ENCODE measurements around the gene SLC6A6.

Gene SLC6A6

DNA sequence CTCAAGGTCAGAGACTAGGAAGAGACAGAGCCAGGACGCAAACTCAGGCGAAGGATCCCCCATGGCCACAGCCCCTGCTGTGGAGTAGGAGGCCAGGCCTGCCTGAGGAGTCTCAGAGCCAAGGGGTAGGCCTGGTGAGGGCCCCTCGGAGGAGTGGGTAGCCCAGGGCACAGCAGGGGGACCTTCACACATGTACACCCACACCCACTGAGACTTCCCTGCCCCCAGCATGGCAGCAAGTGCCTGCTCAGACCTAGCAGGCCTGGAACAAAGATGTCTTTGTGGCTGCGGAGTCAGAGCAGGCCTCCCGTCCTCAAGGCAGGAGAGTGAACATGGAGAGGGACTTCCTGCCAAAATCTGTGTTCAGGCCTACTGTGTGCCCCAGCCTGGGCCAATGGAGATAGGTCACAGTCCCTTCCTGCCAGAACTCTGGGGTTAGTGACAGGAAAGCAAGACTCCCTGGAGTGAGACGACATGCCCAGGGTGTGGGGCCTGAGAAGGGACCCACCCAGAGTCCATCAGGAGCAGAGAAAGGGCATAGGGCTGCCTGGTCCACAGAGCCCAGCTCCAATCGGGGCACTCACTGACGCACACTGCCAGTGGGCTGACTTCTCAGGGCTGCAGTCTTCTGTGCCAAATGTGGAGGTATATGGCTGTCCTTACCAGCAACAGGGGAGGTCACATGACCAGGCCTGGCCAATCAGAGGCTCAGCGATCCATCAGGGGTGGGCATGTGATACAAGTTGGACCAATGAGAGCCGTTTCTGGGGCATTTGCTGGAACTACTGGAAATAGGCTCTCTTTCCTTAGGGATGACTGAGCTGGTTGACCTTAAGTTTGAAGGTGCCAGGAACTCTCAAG, 135.4 kb downstream of the SLC6A6 start:
- H2AFZ ChIP-seq (ENCODE audit: low read depth, low read length) = no peak overlapping the region
- no peak overlapping the region for H3K9ac ChIP-seq (ENCODE audit: low read depth, low read length)
- no peak overlapping the region for H3K4me3 ChIP-seq (ENCODE audit: low read depth in 1 of 2, low read length in 2 of 2)
- no peaks in the 10 kb centered on the region for H3K4me1 ChIP-seq (ENCODE audit: insufficient read depth, low read length)
- peak; percentile 13 for DNase-seq
- ATAC-seq (ENCODE audit: insufficient read depth, low read depth) = no peak
- H3K27ac ChIP-seq (ENCODE audit: low read length) = no peak overlapping the region
- no peaks in the 10 kb centered on the region for H3K79me2 ChIP-seq (ENCODE audit: insufficient read depth, low read length)
- H3K9me3 ChIP-seq (ENCODE audit: insufficient read depth, low read length, severe bottlenecking) = no peaks in the 10 kb centered on the region
- H3K27me3 ChIP-seq (ENCODE audit: insufficient read depth, low read length, poor library complexity) = no peaks in the 10 kb centered on the region
- peaks cover 3% of the 10 kb centered on the region; the same call in 1 of the 2 replicates for H4K20me1 ChIP-seq (ENCODE audit: insufficient read depth, low read length)
- TF ChIP-seq CTCF (IDR thresholded peaks at IDR 0.05; ENCODE audit: borderline replicate concordance, extremely low read depth, low read length, poor library complexity, severe bottlenecking) (no peak), EZH2 (IDR thresholded peaks at IDR 0.05; ENCODE audit: borderline replicate concordance, low read depth, low read length, severe bottlenecking) (no peak)
- H3K36me3 ChIP-seq (ENCODE audit: insufficient read depth, low read length) = no peaks in the 10 kb centered on the region
- H3K4me2 ChIP-seq (ENCODE audit: insufficient read depth, low read length) = no peak overlapping the region

DNA sequence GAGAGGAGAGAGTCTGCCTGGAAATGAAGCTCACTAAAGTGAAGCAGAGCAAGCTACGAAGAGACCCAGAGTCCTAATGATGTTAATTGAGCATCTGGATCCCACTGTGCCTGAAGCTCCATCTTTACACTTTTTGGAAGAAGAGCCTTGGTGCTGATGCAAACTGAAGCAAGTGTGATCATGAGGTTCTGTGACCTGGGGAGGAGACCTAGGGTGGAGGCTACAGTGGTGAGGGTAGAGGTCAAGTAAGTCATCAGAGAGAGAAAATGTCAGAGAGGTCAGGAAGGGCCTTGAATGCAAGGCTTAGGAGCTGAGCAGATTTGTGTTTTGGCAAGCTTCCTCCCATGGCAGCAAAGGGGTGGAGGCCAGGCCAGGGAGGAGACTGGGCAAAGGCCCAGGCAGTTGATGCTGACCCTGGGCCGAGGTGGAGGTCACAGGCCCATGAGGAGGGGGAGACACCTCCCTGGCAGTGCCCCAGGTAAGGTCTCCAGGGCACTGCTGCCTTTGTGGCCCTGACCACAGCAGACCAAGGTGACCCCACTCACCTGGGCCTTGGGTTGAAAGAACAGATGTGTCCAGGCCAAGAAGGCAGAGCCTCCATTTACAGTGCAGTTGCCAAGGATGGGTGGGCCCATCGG, 136.2 kb downstream of the SLC6A6 start:
- Histone ChIP-seq H3K27me3 (ENCODE audit: insufficient read depth, low read length, poor library complexity) (peaks cover 3% of the 10 kb centered on the region), H4K20me1 (ENCODE audit: insufficient read depth, low read length) (peaks cover 3% of the 10 kb centered on the region; the same call in 1 of the 2 replicates), H3K9me3 (ENCODE audit: insufficient read depth, low read length, severe bottlenecking) (no peaks in the 10 kb centered on the region), H3K4me2 (ENCODE audit: insufficient read depth, low read length) (no peak overlapping the region), H3K36me3 (ENCODE audit: insufficient read depth, low read length) (no peaks in the 10 kb centered on the region), H3K27ac (ENCODE audit: low read length) (no peak overlapping the region), H2AFZ (ENCODE audit: low read depth, low read length) (no peak overlapping the region), H3K4me1 (ENCODE audit: insufficient read depth, low read length) (no peaks in the 10 kb centered on the region), H3K4me3 (ENCODE audit: low read depth in 1 of 2, low read length in 2 of 2) (no peak overlapping the region), H3K9ac (ENCODE audit: low read depth, low read length) (no peak overlapping the region), H3K79me2 (ENCODE audit: insufficient read depth, low read length) (no peaks in the 10 kb centered on the region)
- TF ChIP-seq CTCF (IDR thresholded peaks at IDR 0.05; ENCODE audit: borderline replicate concordance, extremely low read depth, low read length, poor library complexity, severe bottlenecking) (no peak), EZH2 (IDR thresholded peaks at IDR 0.05; ENCODE audit: borderline replicate concordance, low read depth, low read length, severe bottlenecking) (no peak)
- no peak for ATAC-seq (ENCODE audit: insufficient read depth, low read depth)
- no peak for DNase-seq
